ENCODE data around the gene HTR2A.

- TF ChIP-seq CTCF (IDR thresholded peaks at IDR 0.05) (no peak), POLR2A (IDR thresholded peaks at IDR 0.05) (no peak)
These were observed 99.2 kb downstream of the HTR2A start for GRCh38 chr13:46797501-46798237.

Measured in lower leg skin (tissue), 3 donors.